K562 (cell line): ENCODE measurements around the gene TLN1. TPM values are rescaled to one million over a fixed set of nuclear protein-coding genes. Genes with fewer than 3 reads are reported as not detected.

Experiments used
- ATAC-seq: fragments of 200-7000 bp; cut with Tn5 transposase; 3 replicates; pipeline ENCODE4 v1.9.1; 2020; ENCODE audit warnings: moderate library complexity
- BruUV-seq: library from RNA; stranded (reverse); fragments of 400-500 nt; replicated peaks from 2 replicates; lab custom pipeline; 2021; lab: Mats Ljungman, UMichigan
- CTCF ChIA-PET: fragments of 300-600 bp; formaldehyde crosslinking; extraction: SDS; loops from one replicate; lab custom pipeline; 2021; ENCODE audit warnings: low intra/inter-chr PET ratio; lab: Yijun Ruan, JAX
- POLR2A ChIA-PET: fragments of 300-600, 350-650 bp; sonication (Branson Sonifier 250); formaldehyde crosslinking; extraction: SDS; loops from one replicate; lab custom pipeline; 2021; ENCODE audit warnings: antibody characterized with exemption, inconsistent platforms; lab: Yijun Ruan, JAX
- DNase-seq, 4 experiments: peaks; one replicate each; pipeline versions ENCODE4 v3.0.0 to v3.0.0-alpha.2; 2011 to 2018; ENCODE audit warnings: low spot score in 3 of 4, mixed read lengths in 3 of 4; ENCODE audit errors: extremely low read depth in 1 of 4
- FAIRE-seq: peaks from 2 replicates; lab custom pipeline; 2011; peaks lifted over from hg19 to GRCh38; lab: Jason Lieb, UNC
- H2AFZ ChIP-seq: 2 replicates; pipeline ENCODE4 v1.6.0; 2011; ENCODE audit warnings: low read depth, low read length, control low read depth, inconsistent platforms
- H3K27ac ChIP-seq: fragments of 200-600 bp; 3 replicates; pipeline ENCODE4 v1.8.0; 2011; ENCODE audit warnings: low read depth, mild to moderate bottlenecking, control low read depth, inconsistent platforms, low read length, moderate library complexity, mixed read lengths; ENCODE audit errors: extremely low read depth
- H3K27me3 ChIP-seq, 2 experiments: fragments of 300-600 bp in 1 of 2; 2 replicates in 1 of 2; 3 replicates in 1 of 2; pipeline versions ENCODE4 v1.6.0 to v1.8.0; 2011; ENCODE audit warnings: inconsistent platforms in 2 of 2, low read length in 2 of 2, mild to moderate bottlenecking in 1 of 2, mixed read lengths in 1 of 2, moderate library complexity in 1 of 2; ENCODE audit not compliant: control insufficient read depth in 2 of 2, insufficient read depth in 2 of 2
- H3K36me3 ChIP-seq: fragments of 300-600 bp; 3 replicates; pipeline ENCODE4 v1.8.0; 2011; ENCODE audit warnings: mild to moderate bottlenecking, low read length, inconsistent platforms; ENCODE audit not compliant: control insufficient read depth, insufficient read depth
- H3K4me1 ChIP-seq, 2 experiments: fragments of 200-600 bp in 1 of 2; replicated peaks in 1 of 2; 2 replicates in 1 of 2; 3 replicates in 1 of 2; pipeline versions ENCODE4 v1.5.1 to v1.8.0; 2011; ENCODE audit warnings: inconsistent platforms in 2 of 2, low read length in 2 of 2, mild to moderate bottlenecking in 1 of 2, mixed read lengths in 1 of 2, moderate library complexity in 1 of 2; ENCODE audit not compliant: control insufficient read depth in 2 of 2, insufficient read depth in 2 of 2
- H3K4me2 ChIP-seq: 2 replicates; pipeline ENCODE4 v1.6.1; 2011; ENCODE audit warnings: low read length, control low read depth, inconsistent platforms, mixed read lengths; ENCODE audit not compliant: insufficient read depth
- H3K4me3 ChIP-seq: fragments of 200-600 bp; sonication (generic), shearing (Covaris generic); 2 replicates; pipeline ENCODE4 v1.5.1; 2016; ENCODE audit warnings: control low read depth, inconsistent platforms
- H3K79me2 ChIP-seq: fragments of 200-600 bp; 3 replicates; pipeline ENCODE4 v1.8.0; 2011; ENCODE audit warnings: low read length, inconsistent platforms; ENCODE audit not compliant: control insufficient read depth, insufficient read depth
- H3K9ac ChIP-seq, 2 experiments: 2 replicates each; pipeline versions ENCODE4 v1.6.0 to v1.6.1; 2011; ENCODE audit warnings: low read depth in 2 of 2, low read length in 2 of 2, control low read depth in 1 of 2, inconsistent platforms in 1 of 2, mild to moderate bottlenecking in 1 of 2, mixed read lengths in 1 of 2; ENCODE audit not compliant: insufficient read depth in 1 of 2
- H3K9me1 ChIP-seq: one replicate; pipeline ENCODE4 v1.6.0; 2011; ENCODE audit warnings: inconsistent platforms, mild to moderate bottlenecking, low read length, moderate library complexity; ENCODE audit not compliant: control insufficient read depth, insufficient read depth
- H3K9me3 ChIP-seq: replicated peaks from 2 replicates; pipeline ENCODE4 v1.5.1; 2011; ENCODE audit warnings: low read depth, low read length, inconsistent platforms; ENCODE audit not compliant: control insufficient read depth, insufficient read depth
- H4K20me1 ChIP-seq: replicated peaks from 2 replicates; pipeline ENCODE4 v1.6.1; 2011; ENCODE audit warnings: low read length, inconsistent platforms, mixed read lengths; ENCODE audit not compliant: control insufficient read depth, insufficient read depth
- ETS2 ChIP-seq: IDR thresholded peaks from 2 replicates; pipeline ENCODE4 v1.6.1; 2016; ENCODE audit warnings: borderline replicate concordance, missing genetic modification characterization, mild to moderate bottlenecking, moderate library complexity, missing compliant biosample characterization; ENCODE audit not compliant: poor library complexity, severe bottlenecking
- EZH2 ChIP-seq: IDR thresholded peaks from 2 replicates; pipeline ENCODE4 v1.6.1; 2012; ENCODE audit warnings: low read depth, mild to moderate bottlenecking, inconsistent platforms, low read length, borderline replicate concordance
- KAT2B ChIP-seq: IDR thresholded peaks from one replicate; pipeline ENCODE4 v1.6.1; 2012; ENCODE audit warnings: low read depth, mild to moderate bottlenecking, control low read depth, inconsistent platforms, low read length, moderate library complexity
- PHF8 ChIP-seq: fragments of 200-600 bp; sonication (generic); IDR thresholded peaks from 2 replicates; pipeline ENCODE4 v1.6.1; 2012; ENCODE audit warnings: mixed run types, mild to moderate bottlenecking, inconsistent platforms, low read length, moderate library complexity, borderline replicate concordance
- PTRF ChIP-seq: fragments of 450-650 bp; IDR thresholded peaks from 2 replicates; pipeline ENCODE4 v1.6.1; 2016; ENCODE audit warnings: mild to moderate bottlenecking, missing genetic modification characterization, missing compliant biosample characterization
- SP1 ChIP-seq: sonication (generic); formaldehyde crosslinking; IDR thresholded peaks from 2 replicates; pipeline ENCODE4 v1.8.1; 2022; ENCODE audit warnings: mild to moderate bottlenecking, missing genetic modification reagents
- SRSF7 ChIP-seq: fragments of 200-400 bp; formaldehyde crosslinking; optimal IDR thresholded peaks from 2 replicates; pipeline ENCODE3; 2017; ENCODE audit warnings: mild to moderate bottlenecking, low read depth, low read length
- ZNF134 ChIP-seq: fragments of 250-450 bp; sonication (Bioruptor Pico); conservative IDR thresholded peaks from 2 replicates; pipeline ENCODE4 v1.4.0; 2020
- ZNF165 ChIP-seq: fragments of 250-450 bp; sonication (Bioruptor Pico); IDR thresholded peaks from 2 replicates; pipeline ENCODE4 v1.4.0; 2020; ENCODE audit warnings: borderline replicate concordance
- ZNF311 ChIP-seq: fragments of 250-450 bp; sonication (Bioruptor Pico); IDR thresholded peaks from 2 replicates; pipeline ENCODE4 v1.4.0; 2020; ENCODE audit warnings: mild to moderate bottlenecking, moderate library complexity
- ZNF668 ChIP-seq: fragments of 250-450 bp; sonication (Bioruptor Pico); IDR thresholded peaks from 2 replicates; pipeline ENCODE4 v1.8.0; 2022; ENCODE audit warnings: mild to moderate bottlenecking, inconsistent platforms
- WGBS: fragments of 100-300 bp; shearing (Covaris generic); methylation state at CpG from one replicate; pipeline ENCODE4 v1.1.6; 2016; ENCODE audit warnings: low coverage, mixed read lengths; ENCODE audit not compliant: insufficient coverage; ENCODE audit errors: missing lambda C conversion rate; 5-methylcytosine and 5-hydroxymethylcytosine counted together
- in situ Hi-C: fragments of 300-500 bp; cut with MboI; formaldehyde crosslinking; loops from 4 replicates; pipeline ENCODE4 v1.15.0; 2018; ENCODE audit warnings: inconsistent platforms, mixed read lengths
- intact Hi-C: fragments of 100-400 bp; cut with micrococcal nuclease; formaldehyde crosslinking; loops from 2 replicates; pipeline ENCODE4 v1.14.2; 2022
- polyA plus RNA-seq, 8 experiments: library from polyadenylated mRNA; depleted of rRNA in 4 of 8; stranded (reverse) in 5 of 8; unstranded in 3 of 8; fragments of >200 nt; fragmentation: Nextera tagmentation in 2 of 8; fragmentation: Illumina TruSeq in 1 of 8; extraction: Ambion mirVana in 2 of 8; extraction: Trizol in 1 of 8; gene quantifications; 2 replicates each; pipeline versions ENCODE4 v1.2.1 to v1.2.3, GENCODE V29; 2011 to 2014; ENCODE audit warnings: inconsistent platforms in 1 of 8, missing spikeins in 1 of 8
- total RNA-seq, 7 experiments: library from RNA; depleted of rRNA in 6 of 7; stranded (reverse); fragments of >200 nt in 6 of 7; fragmentation: Illumina TruSeq in 2 of 7; extraction: Trizol in 2 of 7; gene quantifications; 2 replicates each; pipeline versions ENCODE4 v1.2.1 to v1.2.3, GENCODE V29; 2011 to 2021; ENCODE audit warnings: low replicate concordance in 1 of 7

TLN1 gene
- total and polyA plus RNA-seq, 9 of the 15 experiments (the other 6 are each of a cell fraction or from before 2014, with no cell fraction given) = 3.6 to 240 (median 54.8) TPM

- Histone ChIP-seq H3K27ac (no peak overlapping the region), H3K4me1 (peaks cover 12 to 23% of the 10 kb centered on the region in 2 experiments; a peak in 4 of 5 replicates), H3K36me3 (peaks cover 7% of the 10 kb centered on the region; the same call in 2 of the 3 replicates), H4K20me1 (no peaks in the 10 kb centered on the region), H3K9ac (no peak overlapping the region), H3K79me2 (no peaks in the 10 kb centered on the region), H2AFZ (no peak overlapping the region), H3K9me1 (no peaks in the 10 kb centered on the region), H3K9me3 (no peaks in the 10 kb centered on the region), H3K27me3 (no peaks in the 10 kb centered on the region), H3K4me3 (no peak overlapping the region), H3K4me2 (no peak overlapping the region)
- ChIA-PET CTCF (no interaction called here), POLR2A (no interaction called here)
- intact Hi-C loops (no loop called here), in situ Hi-C loops (no loop called here)
- BruUV-seq = no TSS peak
- FAIRE-seq (no peak), ATAC-seq (no peak), DNase-seq (no peak)
- TF ChIP-seq ZNF668 (CRISPR knock-in tag) (no peak), ZNF165 (CRISPR knock-in tag) (no peak), KAT2B (no peak), ZNF134 (CRISPR knock-in tag) (no peak), SP1 (no peak), ZNF311 (CRISPR knock-in tag) (no peak), ETS2 (no peak), EZH2 (no peak), SRSF7 (no peak), PHF8 (no peak), PTRF (tag) (no peak)
- WGBS = 18% methylated on average over 1 of the region's 2 CpGs
Observed at GRCh38 chr9:35687972-35688557, 43.9 kb downstream of the TLN1 start.
